Gastrocnemius medialis (tissue), 4 donors: ENCODE measurements around the gene PXN.

Experiments used
- CTCF ChIP-seq, 5 experiments: fragments of 450-650 bp in 3 of 5; fragments of 200-600 bp in 2 of 5; sonication (generic) in 2 of 5; IDR thresholded peaks in 4 of 5; conservative IDR thresholded peaks in 1 of 5; 1 replicate in 4 of 5; 2 replicates in 1 of 5; pipeline ENCODE4 v1.5.1; 2016 to 2019; ENCODE audit warnings: antibody characterized with exemption in 5 of 5, mild to moderate bottlenecking in 3 of 5, moderate library complexity in 3 of 5
- POLR2A ChIP-seq, 2 donors: fragments of 450-650 bp; IDR thresholded peaks; one replicate each; pipeline ENCODE4 v1.6.1; 2017; ENCODE audit warnings: antibody characterized with exemption in 2 of 2, mild to moderate bottlenecking in 2 of 2, moderate library complexity in 2 of 2

- TF ChIP-seq CTCF (IDR thresholded peaks at IDR 0.05 in 4 of 5, conservative IDR thresholded peaks at IDR 0.05 in 1 of 5) (no peak), POLR2A (IDR thresholded peaks at IDR 0.05) (no peak)
Measured at GRCh38 chr12:120194226-120194533, 71.3 kb downstream of the PXN start.
